ENCODE results near the gene SLC22A12.

Gene SLC22A12

GRCh38 chr11:64572143-64572542 lies 18.9 kb upstream of the SLC22A12 start:
- H3K9me3 ChIP-seq (ENCODE audit: insufficient read depth, low read depth, low read length): no peaks in the 10 kb centered on the region
- 0 out of 2 replicates have a peak overlapping the region, but pooled peaks have one; percentile 21 for H2AFZ ChIP-seq (ENCODE audit: low read length)
- no peaks in the 10 kb centered on the region for H3F3A ChIP-seq (ENCODE audit: low read depth)
- no peaks in the 10 kb centered on the region for H3K9me2 ChIP-seq (replicated peaks; ENCODE audit: low read depth, low read length)
- H3K79me2 ChIP-seq (ENCODE audit: insufficient read depth, low read length): no peaks in the 10 kb centered on the region
- no peak overlapping the region for H3K9ac ChIP-seq (ENCODE audit: low read depth, low read length, poor library complexity, severe bottlenecking)
- H4K20me1 ChIP-seq (ENCODE audit: insufficient read depth, low read length, poor library complexity, severe bottlenecking): no peaks in the 10 kb centered on the region
- H3K27me3 ChIP-seq (ENCODE audit: insufficient read depth, low read length, poor library complexity, severe bottlenecking): no peaks in the 10 kb centered on the region
- TF ChIP-seq CTCF (conservative IDR thresholded peaks at IDR 0.05; ENCODE audit: low read length) (no peak), EZH2phosphoT487 (IDR thresholded peaks at IDR 0.05; ENCODE audit: borderline replicate concordance) (no peak)
- peaks cover 1% of the 10 kb centered on the region for H3K4me1 ChIP-seq (ENCODE audit: insufficient read depth, low read length, poor library complexity, severe bottlenecking)
- no peak overlapping the region for H3K4me2 ChIP-seq (ENCODE audit: low read depth, low read length, poor library complexity, severe bottlenecking)
- no peaks in the 10 kb centered on the region for H3K36me3 ChIP-seq (ENCODE audit: insufficient read depth, low read length)
- no peak overlapping the region for H3K4me3 ChIP-seq (ENCODE audit: low read length, poor library complexity, severe bottlenecking)

DNA sequence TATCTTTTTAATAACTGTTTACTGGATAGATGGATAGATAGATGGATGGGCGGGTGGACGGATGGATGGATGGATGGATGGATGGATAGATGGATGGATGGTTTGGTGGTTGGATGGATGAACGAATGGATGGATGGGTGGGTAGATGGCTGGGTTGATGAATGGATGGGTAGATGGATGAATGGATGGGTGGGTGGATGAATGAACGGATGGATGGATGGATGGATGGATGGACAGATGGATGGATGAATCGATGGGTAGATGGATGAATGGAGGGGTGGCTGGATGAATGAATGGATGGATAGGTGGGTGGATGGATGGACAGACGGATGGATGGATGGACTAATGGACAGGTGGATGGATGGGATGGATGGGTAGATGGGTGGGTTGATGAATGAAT lies 13.8 kb upstream of the SLC22A12 start:
- H3F3A ChIP-seq (ENCODE audit: low read depth): no peaks in the 10 kb centered on the region
- no peaks in the 10 kb centered on the region for H3K27me3 ChIP-seq (ENCODE audit: insufficient read depth, low read length, poor library complexity, severe bottlenecking)
- H3K36me3 ChIP-seq (ENCODE audit: insufficient read depth, low read length): no peaks in the 10 kb centered on the region
- no peaks in the 10 kb centered on the region for H3K79me2 ChIP-seq (ENCODE audit: insufficient read depth, low read length)
- no peak for TF ChIP-seq EZH2phosphoT487 (IDR thresholded peaks at IDR 0.05; ENCODE audit: borderline replicate concordance)
- no peak for TF ChIP-seq CTCF (conservative IDR thresholded peaks at IDR 0.05; ENCODE audit: low read length)
- H4K20me1 ChIP-seq (ENCODE audit: insufficient read depth, low read length, poor library complexity, severe bottlenecking): no peaks in the 10 kb centered on the region
- H3K4me2 ChIP-seq (ENCODE audit: low read depth, low read length, poor library complexity, severe bottlenecking): no peak overlapping the region
- no peak overlapping the region for H2AFZ ChIP-seq (ENCODE audit: low read length)
- no peak overlapping the region for H3K4me3 ChIP-seq (ENCODE audit: low read length, poor library complexity, severe bottlenecking)
- no peak overlapping the region for H3K9ac ChIP-seq (ENCODE audit: low read depth, low read length, poor library complexity, severe bottlenecking)
- no peaks in the 10 kb centered on the region for H3K4me1 ChIP-seq (ENCODE audit: insufficient read depth, low read length, poor library complexity, severe bottlenecking)
- H3K9me2 ChIP-seq (replicated peaks; ENCODE audit: low read depth, low read length): no peaks in the 10 kb centered on the region
- no peaks in the 10 kb centered on the region for H3K9me3 ChIP-seq (ENCODE audit: insufficient read depth, low read depth, low read length)

DNA sequence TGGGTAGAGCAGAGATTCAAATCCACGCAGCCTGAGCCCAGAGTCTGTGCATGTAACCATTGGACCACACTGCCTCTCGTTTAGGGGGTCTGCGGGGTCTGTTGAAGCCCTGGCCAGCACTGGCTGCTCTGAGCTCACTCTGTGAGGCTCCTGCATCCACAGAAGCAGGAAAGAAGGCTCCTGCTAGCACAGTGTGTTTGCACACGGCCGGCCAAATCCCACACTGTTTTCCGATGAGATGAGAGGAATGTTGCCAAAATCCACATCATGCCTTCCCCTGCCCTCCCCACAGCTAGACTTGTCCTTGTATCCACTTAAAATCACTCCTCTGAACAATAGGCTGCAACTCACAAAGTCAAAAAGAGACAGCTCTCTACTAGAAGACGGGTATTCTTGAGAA lies 10.6 kb upstream of the SLC22A12 start:
- Histone ChIP-seq H4K20me1 (ENCODE audit: insufficient read depth, low read length, poor library complexity, severe bottlenecking) (no peaks in the 10 kb centered on the region), H3K27me3 (ENCODE audit: insufficient read depth, low read length, poor library complexity, severe bottlenecking) (no peaks in the 10 kb centered on the region), H3K9me3 (ENCODE audit: insufficient read depth, low read depth, low read length) (no peaks in the 10 kb centered on the region), H3K36me3 (ENCODE audit: insufficient read depth, low read length) (no peaks in the 10 kb centered on the region), H3K4me1 (ENCODE audit: insufficient read depth, low read length, poor library complexity, severe bottlenecking) (no peaks in the 10 kb centered on the region), H3K4me3 (ENCODE audit: low read length, poor library complexity, severe bottlenecking) (no peak overlapping the region), H2AFZ (ENCODE audit: low read length) (no peak overlapping the region), H3K79me2 (ENCODE audit: insufficient read depth, low read length) (no peaks in the 10 kb centered on the region), H3K9ac (ENCODE audit: low read depth, low read length, poor library complexity, severe bottlenecking) (no peak overlapping the region), H3F3A (ENCODE audit: low read depth) (no peaks in the 10 kb centered on the region), H3K4me2 (ENCODE audit: low read depth, low read length, poor library complexity, severe bottlenecking) (no peak overlapping the region), H3K9me2 (replicated peaks; ENCODE audit: low read depth, low read length) (no peaks in the 10 kb centered on the region)
- TF ChIP-seq EZH2phosphoT487 (IDR thresholded peaks at IDR 0.05; ENCODE audit: borderline replicate concordance): no peak
- TF ChIP-seq CTCF (conservative IDR thresholded peaks at IDR 0.05; ENCODE audit: low read length): no peak

Data from Loucy (cell line).